Upper lobe of left lung (tissue), 6 donors: ENCODE data around the gene KCNIP3. TPM values are rescaled to one million over a fixed set of nuclear protein-coding genes. Genes with fewer than 3 reads are reported as not detected.
"Not testable (repeated sequence)": the region's sequence is repeated elsewhere in the genome, so short reads cannot be mapped to it uniquely, and the experiment has no call there.

Experiments used
- ATAC-seq, 2 donors: fragments of 200-7000 bp; cut with Tn5 transposase; one replicate each; pipeline ENCODE4 v1.9.1; 2022; ENCODE audit warnings: mild to moderate bottlenecking in 2 of 2, moderate library complexity in 2 of 2; ENCODE audit not compliant: low FRiP score in 2 of 2
- DNase-seq, 2 donors: peaks; one replicate each; pipeline ENCODE4 v3.0.0-alpha.2; 2019 to 2020
- H3K27ac ChIP-seq, 4 donors: fragments of 200-600 bp; sonication (generic); one replicate each; pipeline ENCODE4 v1.5.1; 2016 to 2019
- H3K27me3 ChIP-seq, 4 donors: fragments of 200-600 bp; sonication (generic); one replicate each; pipeline ENCODE4 v1.5.1; 2017 to 2019
- H3K36me3 ChIP-seq, 4 donors: fragments of 200-600 bp; sonication (generic); one replicate each; pipeline ENCODE4 v1.5.1; 2016 to 2019
- H3K4me1 ChIP-seq, 4 donors: fragments of 200-600 bp; sonication (generic); one replicate each; pipeline ENCODE4 v1.5.1; 2018 to 2019
- H3K4me3 ChIP-seq, 4 donors: fragments of 200-600 bp; sonication (generic); one replicate each; pipeline ENCODE4 v1.5.1; 2017 to 2019; ENCODE audit warnings: mild to moderate bottlenecking in 2 of 4, moderate library complexity in 1 of 4
- H3K9me3 ChIP-seq, 4 donors: fragments of 200-600 bp; sonication (generic); one replicate each; pipeline ENCODE4 v1.5.1; 2018 to 2019
- WGBS, 2 donors: methylation state at CpG; one replicate each; pipeline ENCODE4 v1.1.5; 2017 to 2018; 5-methylcytosine and 5-hydroxymethylcytosine counted together
- total RNA-seq, 6 donors: library from RNA; depleted of rRNA in 4 of 6; stranded (reverse); fragments of >200 nt in 4 of 6; gene quantifications; one replicate each; pipeline versions ENCODE4 v1.1.0 to v1.2.1, GENCODE V29; 2016 to 2021
- donor health status: DM: no; HTN: no; CAD: no; lungs with moderate emphysema.
- donor health status: DM: no; HTN: yes; CAD: no; lungs with severe emphysema.

KCNIP3 gene
- total RNA-seq, 6 donors from 2014 or later, result 1.0 to 5.9 (median 2.5) TPM

DNA sequence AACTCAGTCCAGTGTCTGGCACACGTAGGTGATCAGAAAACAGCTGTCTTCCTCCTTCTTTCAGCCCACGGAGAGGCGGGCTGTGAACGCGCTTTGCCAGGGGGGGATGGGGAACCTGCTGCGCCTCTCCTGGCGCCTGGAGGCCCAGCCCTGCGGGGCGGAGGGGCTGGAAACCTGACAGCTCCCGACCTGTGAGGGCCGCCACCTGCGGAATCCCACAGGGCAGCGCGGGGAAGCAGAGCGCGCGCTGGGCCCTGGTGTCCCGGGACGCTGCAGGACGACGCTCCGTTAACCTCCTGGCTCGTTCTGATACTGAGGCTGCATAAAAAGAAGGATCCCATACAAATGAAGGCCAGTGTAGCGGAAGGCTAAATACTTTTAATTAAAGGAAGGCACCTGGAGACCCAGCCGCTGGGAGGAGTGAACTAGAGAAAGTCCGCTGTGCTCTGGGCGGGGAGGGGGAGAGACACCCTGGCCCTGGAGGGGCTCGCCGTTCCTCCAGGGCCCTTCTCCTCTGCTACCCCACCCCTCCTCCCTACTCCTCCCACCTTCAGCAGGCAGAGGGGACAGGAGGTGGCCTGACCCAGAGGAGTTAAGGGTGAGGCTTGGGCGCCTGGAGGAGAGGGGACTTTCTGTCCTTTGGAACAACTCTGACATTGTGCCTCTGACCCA is 130.2 kb downstream of the KCNIP3 start:
- H3K36me3 ChIP-seq, H3K27ac ChIP-seq, H3K4me3 ChIP-seq, H3K4me1 ChIP-seq, DNase-seq, ATAC-seq, H3K27me3 ChIP-seq, H3K9me3 ChIP-seq: not testable (repeated sequence)
- 20 to 32% methylated on average over 11 of the region's 30 CpGs for WGBS, 2 donors

DNA sequence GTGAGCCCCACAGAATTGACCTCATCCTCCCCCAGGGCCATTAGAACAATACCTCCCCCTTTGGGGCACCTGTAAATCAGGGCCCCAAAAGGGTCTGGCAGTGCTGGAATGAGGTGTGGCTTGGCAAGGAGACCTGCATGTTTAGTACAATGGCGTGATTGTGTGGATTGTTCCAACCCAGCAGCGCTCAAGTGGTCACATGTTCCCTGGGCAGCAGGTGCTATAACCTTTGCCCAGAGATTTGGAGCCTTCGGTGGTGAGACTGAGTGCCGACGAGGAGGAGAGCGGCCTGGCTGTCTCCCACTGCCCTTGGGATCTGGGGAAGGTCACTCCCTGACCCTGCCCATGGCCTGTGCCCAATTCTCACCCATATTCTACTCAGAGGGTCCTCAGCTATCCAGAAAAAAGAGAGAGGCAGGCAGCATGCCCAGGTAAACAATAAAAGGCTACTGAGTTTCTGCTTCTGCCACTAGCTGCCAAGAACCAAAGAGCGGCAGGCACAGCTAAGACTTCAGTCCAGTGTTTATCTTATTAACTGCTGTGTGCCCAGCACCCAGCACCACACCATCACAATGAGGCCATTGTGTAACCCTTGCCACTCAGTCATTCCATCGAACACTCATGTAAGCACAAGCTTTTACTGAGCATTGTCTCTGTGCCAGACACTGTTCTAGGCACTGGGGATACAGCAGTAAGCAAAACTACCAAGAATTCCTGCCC is 132.8 kb downstream of the KCNIP3 start:
- not testable (repeated sequence) for H3K4me3 ChIP-seq, H3K27me3 ChIP-seq, H3K9me3 ChIP-seq, H3K36me3 ChIP-seq, H3K4me1 ChIP-seq, DNase-seq, H3K27ac ChIP-seq
- no CpG with 5 or more reads among the region's 8 CpGs for WGBS, 2 donors
- peak; percentile 17 to 76 for ATAC-seq

GRCh38 chr2:95433373-95433772 is 136.2 kb downstream of the KCNIP3 start:
- WGBS, 2 donors, result 80% methylated on average over 1 of the region's 4 CpGs; no CpG with 5 or more reads in 1 of the 2 donors
- ATAC-seq, result not testable (repeated sequence)

DNA sequence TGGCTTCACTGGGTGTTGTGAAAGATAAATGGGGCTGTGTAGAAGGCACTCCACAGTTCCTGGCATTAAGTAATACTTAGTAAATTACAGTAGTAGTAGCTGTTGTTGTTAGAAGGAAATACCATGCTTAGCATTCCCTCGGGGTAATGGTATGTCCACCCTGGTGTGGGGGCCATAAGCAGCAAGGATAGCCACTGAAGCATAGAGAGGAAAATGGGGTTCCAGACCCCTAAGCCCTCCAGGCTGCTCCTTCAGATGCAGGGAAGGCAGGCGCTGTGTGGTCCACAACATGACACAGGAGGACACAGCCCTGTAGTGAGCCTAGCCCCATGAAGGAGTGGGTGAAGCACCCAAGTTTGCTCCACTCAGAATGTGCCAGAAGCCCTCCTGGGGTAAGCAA is 136.8 kb downstream of the KCNIP3 start:
- 70% methylated on average over 2 of the region's 2 CpGs; no CpG with 5 or more reads in 1 of the 2 donors for WGBS, 2 donors
- H3K4me1 ChIP-seq, H3K27me3 ChIP-seq, H3K9me3 ChIP-seq, H3K4me3 ChIP-seq, ATAC-seq, H3K36me3 ChIP-seq, DNase-seq: not testable (repeated sequence)
- peak overlapping the region in 2 of 4 donors; percentile 69 to 76 for H3K27ac ChIP-seq

More at GRCh38 chr2:95433373-95433772, 136.2 kb downstream of the KCNIP3 start:
- H3K4me1 ChIP-seq, DNase-seq, H3K27ac ChIP-seq, H3K9me3 ChIP-seq, H3K27me3 ChIP-seq, H3K36me3 ChIP-seq, H3K4me3 ChIP-seq: not testable (repeated sequence)

DNA sequence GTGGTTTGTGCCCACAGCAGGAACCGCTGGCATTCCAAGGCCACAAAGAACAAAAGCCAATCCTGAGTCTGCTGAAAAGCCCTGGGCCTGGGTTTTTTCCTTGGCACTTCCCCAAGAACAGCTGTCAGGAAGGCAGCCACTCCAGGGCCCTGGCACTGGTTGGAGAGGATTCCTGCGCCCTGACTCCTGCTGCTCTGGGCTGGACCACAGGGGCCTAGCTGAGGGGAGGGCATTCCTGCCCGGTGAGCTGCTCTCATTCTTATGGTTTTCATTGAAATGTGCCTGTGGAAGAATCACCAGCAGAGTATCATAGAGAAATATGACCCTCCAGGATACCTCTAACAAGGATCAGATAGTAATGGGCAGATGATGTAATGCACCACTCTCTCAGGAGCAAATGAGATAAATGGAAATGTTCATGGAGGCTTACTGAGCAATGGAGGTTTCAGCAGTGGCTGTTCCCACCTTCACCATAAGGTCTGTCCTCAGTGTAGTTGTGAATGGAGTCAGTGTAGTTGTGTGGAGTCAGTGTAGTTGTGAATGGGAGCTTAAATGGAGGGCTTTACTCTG is 137.4 kb downstream of the KCNIP3 start:
- H3K9me3 ChIP-seq, H3K36me3 ChIP-seq, H3K4me3 ChIP-seq, H3K4me1 ChIP-seq, H3K27me3 ChIP-seq: not testable (repeated sequence)
- peak; percentile 82 to 93 for ATAC-seq
- peak overlapping the region in 1 of 4 donors; percentile 30 for H3K27ac ChIP-seq
- peak; percentile 32 to 77 for DNase-seq
- WGBS, 2 donors, result no CpG with 5 or more reads among the region's 3 CpGs

GRCh38 chr2:95435162-95435871 is 138.2 kb downstream of the KCNIP3 start:
- not testable (repeated sequence) for H3K27me3 ChIP-seq, H3K9me3 ChIP-seq, H3K4me1 ChIP-seq, H3K27ac ChIP-seq, DNase-seq, H3K36me3 ChIP-seq, H3K4me3 ChIP-seq
- ATAC-seq, result peak; percentile 61 to 67
- WGBS, 2 donors, result no CpG with 5 or more reads among the region's 30 CpGs

Other genes with a start within 250 kb of the KCNIP3 start
- gene MRPS5, start 175.5 kb upstream of the KCNIP3 start, total RNA-seq, result 10 to 100 TPM; 37.5 to 77.5 (median 47.9) TPM
- gene ZNF514, start 137.5 kb upstream of the KCNIP3 start, total RNA-seq, result 10 to 100 TPM; 12.5 to 49.2 (median 15.9) TPM
- gene ZNF2, start 131.5 kb upstream of the KCNIP3 start, total RNA-seq, result 10 to 100 TPM in 1 of 6 donors, 1 to 10 TPM in 4, not detected in 1; 4.1 to 12.6 (median 4.5) TPM
- gene ZNF892, start 89.8 kb upstream of the KCNIP3 start, total RNA-seq, result 10 to 100 TPM in 2 of 6 donors, 1 to 10 TPM in 4; 2.4 to 13.6 (median 4.4) TPM
- 10 to 100 TPM in 2 of 6 donors, 1 to 10 TPM in 4; 3.3 to 26.2 (median 5.0) TPM for gene PROM2, start 22.9 kb upstream of the KCNIP3 start, total RNA-seq
- gene FAHD2A, start 105.4 kb downstream of the KCNIP3 start, total RNA-seq, result 10 to 100 TPM; 18.9 to 23.3 (median 22.2) TPM
- not detected for gene TRIM43B, start 187.4 kb downstream of the KCNIP3 start, total RNA-seq